Measurements from ENCODE around the gene SPATA31D1. TPM values are rescaled to one million over a fixed set of nuclear protein-coding genes. Genes with fewer than 3 reads are reported as not detected.

Gene SPATA31D1
- total RNA-seq, 2 donors from 2014 or later, result not detected

DNA sequence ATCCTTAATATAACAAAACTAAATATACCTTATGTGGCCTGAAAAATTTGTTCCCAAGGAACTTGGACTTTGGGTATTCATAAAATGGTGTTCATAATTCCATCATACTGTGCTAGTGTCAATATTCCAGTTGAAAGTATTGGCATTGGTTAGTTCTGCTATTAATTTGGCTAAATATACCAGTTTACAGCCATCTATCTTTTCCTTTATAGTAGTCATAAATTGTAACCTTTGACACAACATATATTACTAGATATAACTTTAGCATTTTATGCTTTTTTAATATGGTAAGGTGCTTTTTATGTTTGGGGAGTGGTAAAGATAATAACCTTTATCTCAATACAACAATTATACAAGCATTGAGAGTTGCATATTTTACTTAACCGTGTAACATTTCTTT lies 23.7 kb downstream of the SPATA31D1 start:
- intact Hi-C loops (cut with DNase I), result no loop called here
- DNase-seq (ENCODE audit: low spot score), result no peak

- intact Hi-C loops (cut with DNase I), result no loop called here
- no peak for DNase-seq (ENCODE audit: low spot score)
Measured at GRCh38 chr9:82020331-82020730, 31.8 kb downstream of the SPATA31D1 start.

DNA sequence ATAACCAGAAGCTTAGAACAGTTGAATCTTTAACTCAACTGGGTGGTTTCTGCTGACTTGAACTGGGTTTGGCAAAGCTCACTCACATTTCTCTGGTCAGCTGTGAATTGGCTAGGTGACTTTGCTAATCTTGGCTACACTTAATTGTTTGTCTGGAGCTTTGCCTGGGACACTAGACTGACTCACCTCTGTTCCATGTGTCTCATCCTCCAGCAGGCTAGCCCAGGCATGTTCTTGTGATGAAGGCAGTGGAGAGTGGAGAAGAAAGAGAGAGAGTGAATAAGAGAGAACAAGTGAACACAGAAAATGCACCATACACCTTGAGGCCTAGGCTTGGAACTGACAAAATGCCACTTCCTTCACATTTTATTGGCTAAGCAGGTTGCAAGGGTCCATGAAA lies 32.6 kb downstream of the SPATA31D1 start:
- DNase-seq (ENCODE audit: low spot score), result no peak
- intact Hi-C loops (cut with DNase I), result no loop called here

- no peak for DNase-seq (ENCODE audit: low spot score)
- intact Hi-C loops (cut with DNase I), result no loop called here
Measured at GRCh38 chr9:82022121-82022520, 33.5 kb downstream of the SPATA31D1 start.

- DNase-seq (ENCODE audit: low spot score), result no peak
- intact Hi-C loops (cut with DNase I), result no loop called here
Measured at GRCh38 chr9:82024908-82025307, 36.3 kb downstream of the SPATA31D1 start.

DNA sequence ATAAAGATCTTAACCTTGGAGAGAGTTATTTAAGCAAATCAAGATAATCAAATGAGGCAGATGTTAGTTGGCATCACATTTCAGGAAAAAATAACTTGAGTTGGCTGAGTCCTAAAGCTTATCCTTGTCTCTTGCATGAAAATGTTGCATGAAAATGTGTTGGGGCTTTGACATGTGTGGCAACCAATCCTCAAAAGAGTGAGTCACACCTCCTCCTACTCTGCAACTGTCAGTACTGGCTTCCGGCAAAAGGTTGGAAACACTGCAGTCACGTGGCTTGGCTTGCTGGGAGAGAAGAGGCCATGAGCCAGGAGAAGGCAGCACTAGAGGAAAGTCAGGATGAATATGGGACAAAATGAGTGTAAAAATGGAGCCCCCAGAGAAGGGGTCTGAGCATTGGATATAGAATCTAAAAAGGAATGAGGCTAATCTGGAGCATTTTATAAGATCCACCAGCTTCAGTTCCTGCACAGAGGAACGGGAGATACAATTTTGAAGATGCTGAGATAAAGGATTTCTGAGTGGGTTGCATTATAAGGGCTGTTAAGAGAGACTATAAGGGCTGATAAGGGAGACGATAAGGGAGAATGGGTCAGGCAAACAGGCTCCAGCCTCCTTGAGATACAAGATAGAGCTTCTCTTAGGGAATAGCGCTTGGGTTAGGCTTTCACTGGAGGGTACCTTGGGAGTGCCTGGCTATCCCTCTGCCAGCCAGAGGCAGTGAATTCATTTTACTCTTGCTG lies 43.1 kb downstream of the SPATA31D1 start:
- intact Hi-C loops (cut with DNase I), result no loop called here
- DNase-seq (ENCODE audit: low spot score), result peak; percentile 85

GRCh38 chr9:82034956-82035731 lies 46.6 kb downstream of the SPATA31D1 start:
- intact Hi-C loops (cut with DNase I), result no loop called here
- DNase-seq (ENCODE audit: low spot score), result no peak

- DNase-seq (ENCODE audit: low spot score), result no peak
- intact Hi-C loops (cut with DNase I), result no loop called here
Measured at GRCh38 chr9:82036086-82036485, 47.5 kb downstream of the SPATA31D1 start.

- DNase-seq (ENCODE audit: low spot score), result no peak
- intact Hi-C loops (cut with DNase I), result no loop called here
Measured at GRCh38 chr9:82037126-82037525, 48.6 kb downstream of the SPATA31D1 start.

- DNase-seq (ENCODE audit: low spot score), result no peak
- intact Hi-C loops (cut with DNase I), result no loop called here
Measured at GRCh38 chr9:82038897-82039296, 50.3 kb downstream of the SPATA31D1 start.

Other genes with a start within 250 kb of the SPATA31D1 start
- gene SPATA31D4, start 60.3 kb upstream of the SPATA31D1 start, total RNA-seq, result not detected
- not detected for gene SPATA31D3, start 45.3 kb upstream of the SPATA31D1 start, total RNA-seq